Measurements from ENCODE around the gene PPP1R27.

GRCh38 chr17:81854974-81855774 is 20.3 kb upstream of the PPP1R27 start:
- no peak for TF ChIP-seq SIN3A (IDR thresholded peaks at IDR 0.05; ENCODE audit: borderline replicate concordance, insufficient read depth, low read length)
- no peak for TF ChIP-seq TAF1 (IDR thresholded peaks at IDR 0.05; ENCODE audit: borderline replicate concordance, insufficient read depth, low read length)
- no peak; the same call in 1 of the 2 replicates for TF ChIP-seq POLR2AphosphoS5 (IDR thresholded peaks at IDR 0.05; ENCODE audit: low read depth, low read length)
- TF ChIP-seq REST (IDR thresholded peaks at IDR 0.05; ENCODE audit: insufficient read depth in 1 of 2, low read depth in 2 of 2, low read length in 2 of 2): no peak
- TF ChIP-seq FOXP2 (optimal IDR thresholded peaks at IDR 0.05; ENCODE audit: borderline replicate concordance, extremely low read depth, extremely low read length, insufficient read depth): no peak

Data from PFSK-1 (cell line).